Panc1 (cell line): ENCODE results near the gene NEIL1. TPM values are rescaled to one million over a fixed set of nuclear protein-coding genes. Genes with fewer than 3 reads are reported as not detected.
"Not testable (repeated sequence)": the region's sequence is repeated elsewhere in the genome, so short reads cannot be mapped to it uniquely, and the experiment has no call there.

Experiments used
- ATAC-seq: fragments of 200-7000 bp; cut with Tn5 transposase; 2 replicates; pipeline ENCODE4 v1.9.1; 2020; ENCODE audit warnings: mild to moderate bottlenecking, moderate library complexity
- BruUV-seq: library from RNA; stranded (reverse); fragments of 400-500 nt; replicated peaks from 2 replicates; lab custom pipeline; 2021; lab: Mats Ljungman, UMichigan
- CTCF ChIA-PET: fragments of 300-600 bp; sonication (Branson Sonifier 250); formaldehyde crosslinking; loops from one replicate; lab custom pipeline; 2022; ENCODE audit warnings: antibody characterized with exemption; lab: Charles Lee
- POLR2A ChIA-PET: fragments of 300-600 bp; sonication (Branson Sonifier 250); formaldehyde crosslinking; loops from one replicate; lab custom pipeline; 2022; ENCODE audit warnings: antibody characterized with exemption; lab: Charles Lee
- DNase-seq: peaks from one replicate; pipeline ENCODE4 v3.0.0-alpha.2; 2010; ENCODE audit warnings: low read depth, low spot score
- H3K27ac ChIP-seq: 2 replicates; pipeline ENCODE4 v1.5.1; 2011; ENCODE audit warnings: mild to moderate bottlenecking, low read length, inconsistent platforms
- H3K27me3 ChIP-seq: fragments of 200-500 bp; sonication (Bioruptor generic); 2 replicates; pipeline ENCODE4 v1.6.0; 2014; ENCODE audit warnings: low read length, inconsistent platforms; ENCODE audit not compliant: control insufficient read depth, insufficient read depth
- H3K36me3 ChIP-seq: fragments of 200-500 bp; sonication (Bioruptor generic); 2 replicates; pipeline ENCODE4 v1.5.1; 2014; ENCODE audit warnings: inconsistent platforms, mild to moderate bottlenecking, low read length, moderate library complexity; ENCODE audit not compliant: control insufficient read depth, insufficient read depth
- H3K4me1 ChIP-seq: 2 replicates; pipeline ENCODE4 v1.5.1; 2011; ENCODE audit warnings: inconsistent platforms, mild to moderate bottlenecking, low read length, moderate library complexity; ENCODE audit not compliant: control insufficient read depth, insufficient read depth
- H3K4me3 ChIP-seq, 2 experiments: 2 replicates each; pipeline ENCODE4 v1.5.1; 2011 to 2012; ENCODE audit warnings: low read depth in 2 of 2, low read length in 2 of 2, mild to moderate bottlenecking in 2 of 2, inconsistent platforms in 1 of 2, moderate library complexity in 1 of 2
- H3K9me3 ChIP-seq: fragments of 200-500 bp; sonication (Bioruptor generic); 2 replicates; pipeline ENCODE4 v1.5.1; 2014; ENCODE audit warnings: low read depth, mild to moderate bottlenecking, inconsistent platforms, low read length, moderate library complexity; ENCODE audit not compliant: control insufficient read depth, insufficient read depth
- POLR2AphosphoS5 ChIP-seq: IDR thresholded peaks from 2 replicates; pipeline ENCODE4 v1.6.1; 2012; ENCODE audit warnings: mild to moderate bottlenecking, low read depth, low read length, moderate library complexity
- SIN3A ChIP-seq: IDR thresholded peaks from 2 replicates; pipeline ENCODE4 v1.6.1; 2012; ENCODE audit warnings: low read depth, mild to moderate bottlenecking, low read length, moderate library complexity, borderline replicate concordance; ENCODE audit not compliant: insufficient read depth
- TCF7L2 ChIP-seq: IDR thresholded peaks from 2 replicates; pipeline ENCODE4 v1.6.1; 2011; ENCODE audit warnings: mild to moderate bottlenecking, low read depth, low read length, inconsistent platforms
- in situ Hi-C: cut with HindIII; loops from 2 replicates; pipeline ENCODE4 v1.10.0; 2016; ENCODE audit warnings: low sequenced_read_pairs, low pct_unique_long_range_greater_than_20kb
- intact Hi-C: fragments of 100-400 bp; cut with micrococcal nuclease; formaldehyde crosslinking; loops from one replicate; pipeline ENCODE4 v1.10.0; 2022; ENCODE audit not compliant: unreplicated experiment
- total RNA-seq: library from RNA; stranded (reverse); gene quantifications from one replicate; pipeline ENCODE4 v1.2.1, GENCODE V29; 2021; ENCODE audit not compliant: unreplicated experiment
- TF ChIP-seq, protein P1 (sequence below), 2 experiments: IDR thresholded peaks; 2 replicates each; pipeline ENCODE4 v1.6.1; 2011 to 2012; ENCODE audit warnings: low read depth in 2 of 2, control low read depth in 1 of 2, low read length in 1 of 2, mild to moderate bottlenecking in 1 of 2, moderate library complexity in 1 of 2; ENCODE audit not compliant: insufficient read depth in 1 of 2
- TF ChIP-seq, protein P2 (sequence below): fragments of 450-650 bp; IDR thresholded peaks from 2 replicates; pipeline ENCODE4 v1.5.1; 2017; ENCODE audit warnings: mild to moderate bottlenecking

The NEIL1 gene
- total RNA-seq, 1 experiment from 2014 or later, result 3.4 TPM

DNA sequence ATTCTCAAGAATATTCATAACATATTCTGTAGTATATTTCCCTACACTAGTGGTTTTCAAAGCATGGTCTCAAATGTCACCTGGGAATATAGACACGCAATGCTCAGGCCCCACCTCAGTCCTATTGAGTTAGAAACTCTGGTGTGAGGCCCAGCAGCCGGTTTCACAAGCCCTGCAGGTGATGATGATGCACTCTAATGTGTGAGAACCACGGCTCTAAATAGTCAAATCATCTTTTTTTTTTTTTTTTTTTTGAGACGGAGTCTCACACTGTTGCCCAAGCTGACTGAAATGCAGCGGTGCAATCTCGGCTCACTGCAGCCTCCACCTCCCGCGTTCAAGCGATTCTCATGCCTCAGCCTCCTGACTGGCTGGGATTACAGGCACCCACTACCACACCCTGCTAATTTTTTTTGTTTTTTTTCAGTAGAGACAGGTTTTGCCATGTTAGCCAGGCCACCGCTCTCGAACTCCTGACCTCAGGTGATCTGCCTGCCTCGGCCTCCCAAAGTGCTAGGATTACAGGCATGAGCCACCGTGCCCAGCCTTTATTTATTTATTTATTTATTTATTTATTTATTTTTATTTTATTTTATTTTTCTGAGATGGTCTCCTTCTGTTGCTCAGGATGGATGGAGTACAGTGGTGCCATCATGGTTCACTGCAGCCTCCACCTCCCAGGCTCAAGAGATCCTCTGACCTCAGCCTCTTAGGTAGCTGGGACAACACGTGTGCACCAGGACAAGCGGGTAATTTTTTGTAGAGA is 13.0 kb upstream of the NEIL1 start:
- in situ Hi-C loops, result not testable (repeated sequence)

DNA sequence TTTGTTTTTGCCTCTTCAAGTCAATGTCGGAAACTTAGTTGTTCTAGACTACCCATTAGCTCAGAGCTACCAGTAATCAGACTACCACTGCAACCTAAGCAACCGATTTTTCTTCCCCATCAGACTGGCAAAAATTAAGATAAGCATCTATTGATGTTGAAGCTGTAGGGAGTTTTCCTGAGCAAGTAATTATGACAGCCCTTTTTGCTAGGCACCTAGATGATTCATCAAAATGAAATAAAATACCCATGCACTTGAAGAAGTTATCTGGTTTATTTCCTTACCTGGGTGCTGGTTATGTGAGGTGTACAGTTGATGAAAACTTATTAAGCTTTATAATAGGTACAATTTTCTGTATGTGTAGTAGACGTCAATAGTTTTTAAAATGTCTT is 11.5 kb upstream of the NEIL1 start:
- Histone ChIP-seq H3K4me1 (peaks cover 12% of the 10 kb centered on the region), H3K36me3 (no peaks in the 10 kb centered on the region), H3K27ac (peak overlapping the region; percentile 91), H3K27me3 (no peaks in the 10 kb centered on the region), H3K9me3 (no peaks in the 10 kb centered on the region), H3K4me3 (peak overlapping the region; percentile 78 to 81)
- ATAC-seq (no peak), DNase-seq (no peak)
- no TSS peak for BruUV-seq
- ChIA-PET POLR2A (interaction anchor here (0.6 kb wide), 1 partner anchor 185 kb away, joined by 3 read pairs; no protein-coding TSS in a partner anchor), CTCF (no interaction called here)
- intact Hi-C loops (no loop called here), in situ Hi-C loops (no loop called here)
- TF ChIP-seq TCF7L2 (no peak), SIN3A (no peak), POLR2AphosphoS5 (no peak)
- TF ChIP-seq, protein P1, sequence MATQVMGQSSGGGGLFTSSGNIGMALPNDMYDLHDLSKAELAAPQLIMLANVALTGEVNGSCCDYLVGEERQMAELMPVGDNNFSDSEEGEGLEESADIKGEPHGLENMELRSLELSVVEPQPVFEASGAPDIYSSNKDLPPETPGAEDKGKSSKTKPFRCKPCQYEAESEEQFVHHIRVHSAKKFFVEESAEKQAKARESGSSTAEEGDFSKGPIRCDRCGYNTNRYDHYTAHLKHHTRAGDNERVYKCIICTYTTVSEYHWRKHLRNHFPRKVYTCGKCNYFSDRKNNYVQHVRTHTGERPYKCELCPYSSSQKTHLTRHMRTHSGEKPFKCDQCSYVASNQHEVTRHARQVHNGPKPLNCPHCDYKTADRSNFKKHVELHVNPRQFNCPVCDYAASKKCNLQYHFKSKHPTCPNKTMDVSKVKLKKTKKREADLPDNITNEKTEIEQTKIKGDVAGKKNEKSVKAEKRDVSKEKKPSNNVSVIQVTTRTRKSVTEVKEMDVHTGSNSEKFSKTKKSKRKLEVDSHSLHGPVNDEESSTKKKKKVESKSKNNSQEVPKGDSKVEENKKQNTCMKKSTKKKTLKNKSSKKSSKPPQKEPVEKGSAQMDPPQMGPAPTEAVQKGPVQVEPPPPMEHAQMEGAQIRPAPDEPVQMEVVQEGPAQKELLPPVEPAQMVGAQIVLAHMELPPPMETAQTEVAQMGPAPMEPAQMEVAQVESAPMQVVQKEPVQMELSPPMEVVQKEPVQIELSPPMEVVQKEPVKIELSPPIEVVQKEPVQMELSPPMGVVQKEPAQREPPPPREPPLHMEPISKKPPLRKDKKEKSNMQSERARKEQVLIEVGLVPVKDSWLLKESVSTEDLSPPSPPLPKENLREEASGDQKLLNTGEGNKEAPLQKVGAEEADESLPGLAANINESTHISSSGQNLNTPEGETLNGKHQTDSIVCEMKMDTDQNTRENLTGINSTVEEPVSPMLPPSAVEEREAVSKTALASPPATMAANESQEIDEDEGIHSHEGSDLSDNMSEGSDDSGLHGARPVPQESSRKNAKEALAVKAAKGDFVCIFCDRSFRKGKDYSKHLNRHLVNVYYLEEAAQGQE (IDR thresholded peaks at IDR 0.05; ENCODE audit: insufficient read depth in 1 of 2, low read depth in 2 of 2, low read length in 1 of 2), result no peak
- TF ChIP-seq, protein P2, sequence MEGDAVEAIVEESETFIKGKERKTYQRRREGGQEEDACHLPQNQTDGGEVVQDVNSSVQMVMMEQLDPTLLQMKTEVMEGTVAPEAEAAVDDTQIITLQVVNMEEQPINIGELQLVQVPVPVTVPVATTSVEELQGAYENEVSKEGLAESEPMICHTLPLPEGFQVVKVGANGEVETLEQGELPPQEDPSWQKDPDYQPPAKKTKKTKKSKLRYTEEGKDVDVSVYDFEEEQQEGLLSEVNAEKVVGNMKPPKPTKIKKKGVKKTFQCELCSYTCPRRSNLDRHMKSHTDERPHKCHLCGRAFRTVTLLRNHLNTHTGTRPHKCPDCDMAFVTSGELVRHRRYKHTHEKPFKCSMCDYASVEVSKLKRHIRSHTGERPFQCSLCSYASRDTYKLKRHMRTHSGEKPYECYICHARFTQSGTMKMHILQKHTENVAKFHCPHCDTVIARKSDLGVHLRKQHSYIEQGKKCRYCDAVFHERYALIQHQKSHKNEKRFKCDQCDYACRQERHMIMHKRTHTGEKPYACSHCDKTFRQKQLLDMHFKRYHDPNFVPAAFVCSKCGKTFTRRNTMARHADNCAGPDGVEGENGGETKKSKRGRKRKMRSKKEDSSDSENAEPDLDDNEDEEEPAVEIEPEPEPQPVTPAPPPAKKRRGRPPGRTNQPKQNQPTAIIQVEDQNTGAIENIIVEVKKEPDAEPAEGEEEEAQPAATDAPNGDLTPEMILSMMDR, result no peak

More for the DNA sequence above, 13.0 kb upstream of the NEIL1 start:
- H3K27me3 ChIP-seq, POLR2A ChIA-PET, H3K27ac ChIP-seq, H3K36me3 ChIP-seq, H3K4me3 ChIP-seq, H3K9me3 ChIP-seq, BruUV-seq, CTCF ChIA-PET, DNase-seq, intact Hi-C loops, ATAC-seq: not testable (repeated sequence)
- peaks cover 12% of the 10 kb centered on the region for H3K4me1 ChIP-seq

DNA sequence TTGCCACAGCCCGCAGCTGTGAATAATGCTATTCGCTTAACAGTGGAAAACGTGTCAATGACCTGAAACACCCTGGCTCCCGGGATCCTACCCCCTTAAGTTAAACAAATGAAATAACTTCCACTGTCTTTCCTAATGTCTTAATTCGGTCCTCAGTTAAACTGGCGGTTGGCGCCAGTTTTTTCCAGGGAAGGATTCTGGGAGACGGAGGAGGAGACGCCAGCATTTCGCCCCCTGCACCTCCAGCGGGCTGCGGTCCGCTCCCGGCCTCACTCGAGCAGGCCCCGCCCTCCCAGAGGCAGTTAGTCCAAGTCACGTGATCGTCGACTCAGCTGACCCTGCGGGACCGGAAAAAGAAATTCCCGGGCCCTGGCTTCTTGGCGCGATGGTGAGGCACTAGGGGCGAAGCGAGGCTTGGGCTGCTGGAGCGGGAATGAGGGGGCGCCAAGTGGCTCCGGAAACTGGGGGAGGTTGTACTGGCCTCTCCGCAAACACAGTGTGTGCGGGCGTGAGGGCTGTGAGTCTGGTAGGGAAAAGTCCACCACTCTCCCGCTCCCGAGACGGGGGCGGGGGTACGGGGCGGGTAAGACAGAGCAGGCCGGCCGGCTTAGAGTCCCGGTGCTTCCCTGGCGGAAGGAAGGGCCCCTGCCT is 11.0 kb upstream of the NEIL1 start, which contains the start of gene COMMD4:
TSS of gene COMMD4 (plus strand) at position 359 of the 651 bp plus-strand sequence. CDS start at position 386, 27 bp downstream.
- intact Hi-C loops, result no loop called here
- BruUV-seq, result no TSS peak
- TF ChIP-seq, protein P1 (IDR thresholded peaks at IDR 0.05; ENCODE audit: insufficient read depth in 1 of 2, low read depth in 2 of 2, low read length in 1 of 2), result peak in 1 of 2 experiments; percentile 39; a peak in 1 of 4 replicates
- TF ChIP-seq TCF7L2, result no peak
- TF ChIP-seq, protein P2, result no peak
- peak; percentile 73 for TF ChIP-seq POLR2AphosphoS5
- TF ChIP-seq SIN3A, result peak; percentile 96
- POLR2A ChIA-PET, result interaction anchor here (0.6 kb wide), 1 partner anchor 184 kb away, joined by 3 read pairs; no protein-coding TSS in a partner anchor
- Histone ChIP-seq H3K27me3 (no peaks in the 10 kb centered on the region), H3K9me3 (no peaks in the 10 kb centered on the region), H3K27ac (peak within 1 kb of the TSS; percentile 91), H3K4me3 (peak within 1 kb of the TSS; percentile 78 to 81), H3K4me1 (peaks cover 12% of the 10 kb centered on the region), H3K36me3 (no peaks in the 10 kb centered on the region)
- in situ Hi-C loops, result no loop called here
- DNase-seq (peak; percentile 56), ATAC-seq (peak; percentile 95)
- CTCF ChIA-PET, result no interaction called here
